Iris pigment epithelial cell (primary cell): Measurements from ENCODE around the gene LTB4R.

Experiments used
- DNase-seq: peaks from one replicate; pipeline ENCODE4 v3.0.0-alpha.2; 2011; ENCODE audit warnings: low read depth

LTB4R gene

GRCh38 chr14:24310646-24311604, at the start of gene LTB4R:
TSS of gene LTB4R (plus strand) at chr14:24311502. CDS start at chr14:24315652, 4,150 bp downstream.
- DNase-seq = peak; percentile 85

- no peak for DNase-seq
These were observed 49.4 kb upstream of the LTB4R start for GRCh38 chr14:24261969-24262327.

- no peak for DNase-seq
These were observed 48.2 kb upstream of the LTB4R start, which contains the start of gene TGM1 for GRCh38 chr14:24262821-24263733. TSS of gene TGM1 (minus strand) at chr14:24263177. CDS start at chr14:24262352, 825 bp downstream.

- DNase-seq = no peak
These were observed 47.5 kb upstream of the LTB4R start for GRCh38 chr14:24263848-24264247.

- no peak for DNase-seq
These were observed 47.0 kb upstream of the LTB4R start for GRCh38 chr14:24264298-24264697.

- no peak for DNase-seq
These were observed 44.7 kb upstream of the LTB4R start for GRCh38 chr14:24266344-24267244.

GRCh38 chr14:24267516-24267915, 43.8 kb upstream of the LTB4R start:
- DNase-seq = no peak

GRCh38 chr14:24268225-24268624, 43.1 kb upstream of the LTB4R start:
- DNase-seq = no peak

GRCh38 chr14:24269368-24269767, 41.9 kb upstream of the LTB4R start:
- DNase-seq = no peak

GRCh38 chr14:24269910-24270536, 41.3 kb upstream of the LTB4R start:
- no peak for DNase-seq

GRCh38 chr14:24270537-24271133, 40.7 kb upstream of the LTB4R start:
- no peak for DNase-seq

GRCh38 chr14:24271134-24271833, 40.0 kb upstream of the LTB4R start, which contains the start of gene RABGGTA:
TSS of gene RABGGTA (minus strand) at chr14:24271597. CDS start at chr14:24271115, 482 bp downstream.
- peak; percentile 87 for DNase-seq

GRCh38 chr14:24271834-24272263, 39.5 kb upstream of the LTB4R start:
- DNase-seq = no peak

- no peak for DNase-seq
These were observed 38.8 kb upstream of the LTB4R start for GRCh38 chr14:24272467-24272866.

- no peak for DNase-seq
These were observed 37.8 kb upstream of the LTB4R start for GRCh38 chr14:24273422-24273998.

GRCh38 chr14:24274101-24274543, 37.2 kb upstream of the LTB4R start:
- DNase-seq = peak; percentile 62

GRCh38 chr14:24277071-24277470, 34.2 kb upstream of the LTB4R start:
- DNase-seq = no peak

GRCh38 chr14:24277606-24278321, 33.5 kb upstream of the LTB4R start:
- no peak for DNase-seq

GRCh38 chr14:24278424-24278823, 32.9 kb upstream of the LTB4R start:
- no peak for DNase-seq
